Heart right ventricle (tissue), 16 donors: Measurements from ENCODE around the gene AKAP6. TPM values are rescaled to one million over a fixed set of nuclear protein-coding genes. Genes with fewer than 3 reads are reported as not detected.

Experiments used
- ATAC-seq, 8 donors: fragments of 200-7000 bp; cut with Tn5 transposase; one replicate each; pipeline ENCODE4 v1.9.1; 2020; ENCODE audit warnings: mild to moderate bottlenecking in 8 of 8, moderate library complexity in 8 of 8, moderate number of reproducible peaks in 1 of 8
- DNase-seq, 2 donors: peaks; one replicate each; pipeline ENCODE4 v3.0.0-alpha.2; 2020
- H3K27ac ChIP-seq, 10 donors: fragments of 200-600 bp; sonication (generic) in 2 of 10; one replicate each; pipeline versions ENCODE4 v1.5.0 to v1.8.0; 2020 to 2022; ENCODE audit warnings: mild to moderate bottlenecking in 3 of 10
- H3K27me3 ChIP-seq, 7 donors: fragments of 200-600 bp; one replicate each; pipeline ENCODE4 v1.8.0; 2021 to 2022; ENCODE audit warnings: mild to moderate bottlenecking in 2 of 7
- H3K36me3 ChIP-seq, 9 donors: fragments of 200-600 bp; sonication (generic) in 1 of 9; one replicate each; pipeline versions ENCODE4 v1.5.0 to v1.8.0; 2020 to 2022; ENCODE audit warnings: mild to moderate bottlenecking in 2 of 9
- H3K4me1 ChIP-seq, 9 donors: fragments of 200-600 bp; sonication (generic) in 1 of 9; one replicate each; pipeline versions ENCODE4 v1.5.0 to v1.8.0; 2020 to 2022; ENCODE audit warnings: mild to moderate bottlenecking in 4 of 9
- H3K4me3 ChIP-seq, 10 donors: fragments of 200-600 bp; sonication (generic) in 2 of 10; one replicate each; pipeline versions ENCODE4 v1.5.0 to v1.8.0; 2020 to 2022; ENCODE audit warnings: mild to moderate bottlenecking in 7 of 10, moderate library complexity in 2 of 10
- H3K9me3 ChIP-seq, 11 donors: fragments of 200-600 bp in 10 of 11; sonication (generic) in 2 of 11; one replicate each; pipeline versions ENCODE4 v1.5.0 to v1.8.0; 2013 to 2022; ENCODE audit warnings: mild to moderate bottlenecking in 2 of 11, control low read depth in 1 of 11, moderate library complexity in 1 of 11
- WGBS, 2 donors: extraction: QIAGEN DNeasy Blood & Tissue Kit; methylation state at CpG; one replicate each; pipeline ENCODE4 v1.1.7; 2013; ENCODE audit warnings: inconsistent platforms in 1 of 2; 5-methylcytosine and 5-hydroxymethylcytosine counted together
- intact Hi-C, 10 donors: fragments of 100-400 bp; cut with DNase I; formaldehyde crosslinking; loops; one replicate each; pipeline versions ENCODE4 v1.11.1 to v1.14.2; 2022
- polyA plus RNA-seq, 2 donors: library from polyadenylated mRNA; stranded (reverse); fragments of 200-250 nt; gene quantifications; one replicate each; pipeline ENCODE4 v1.2.3, GENCODE V29; 2013
- total RNA-seq, 10 donors: library from RNA; stranded (reverse); fragmentation: NEBNext Ultra II Directional in 3 of 10; extraction: Animal tissue kit (Norgen Biotek cat#: 25700) in 3 of 10; gene quantifications; one replicate each; pipeline versions ENCODE4 v1.2.1 to v1.2.4, GENCODE V29; 2021 to 2023
- TF ChIP-seq, protein P1 (sequence below), 9 donors: fragments of 200-600 bp; sonication (generic) in 2 of 9; IDR thresholded peaks; one replicate each; pipeline versions ENCODE4 v1.5.0 to v1.8.0; 2021 to 2022; ENCODE audit warnings: antibody characterized with exemption in 9 of 9, mild to moderate bottlenecking in 5 of 9, moderate library complexity in 1 of 9
- donor health status: Arrhythmogenic right ventricular cardiomyopathy.
- donor health status: ischemic (EF 13 %, LVEDD 7.1; RV severe dilation, severe dysfunction).
- donor health status: healthy with polysubstance abuse.
- donor health status: DM: no; HTN: yes; CAD: no.
- donor health status: DM: no; HTN: no; CAD: no.
- donor health status: ischemic (EF 25% LVEDD 6.9; RV normal size, moderate dysfunction).
- donor health status: ischemic (EF 25% LVEDD 5.7; RV mildly dilated, moderate dysfunction).
- donor health status: healthy.
- donor health status: DM: yes; HTN: yes; CAD: no.
- donor health status: Ischemic cardiomyopathy.
- donor health status: ischemic (EF 35%, LVEDD 5.7; RV mildly dilated, moderate dysfunction).
- donor health status: nonischemic (EF 11% LVEDD 7.7; RV severe dilation, severe dysfunction).
- donor health status: DM: yes; HTN: yes; CAD: no.
- donor health status: PGD.
- donor health status: ischemic (EF 29% LVEDD 5.4; RV normal size, mild dysfunction).
- donor health status: nonischemic (EF 23%, LVEDD 6.1; RV moderate dilation, normal function).

AKAP6 gene
- total and polyA plus RNA-seq, 12 donors = 13.5 to 332 (median 229) TPM

DNA sequence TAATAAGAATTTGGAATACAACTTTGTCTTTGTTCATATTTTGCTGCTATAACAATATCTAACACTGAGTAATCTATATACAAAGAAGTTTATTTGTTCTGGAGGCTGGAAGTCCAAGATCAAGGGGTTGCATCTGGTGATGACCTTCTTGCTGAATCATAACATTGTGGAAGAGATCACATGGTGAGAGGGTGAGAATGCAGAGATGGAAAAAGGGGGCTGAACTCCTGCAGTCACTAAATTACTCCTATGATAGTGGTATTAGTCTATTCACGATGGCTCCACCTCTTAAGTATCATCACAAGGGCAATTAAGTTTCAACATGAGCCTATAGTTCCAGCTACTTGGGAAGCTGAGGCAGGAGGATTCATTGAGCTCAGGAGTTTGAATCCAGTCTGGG is 4.5 kb upstream of the AKAP6 start:
- DNase-seq = no peak
- H3K4me3 ChIP-seq = no peak overlapping the region
- 78 to 84% methylated on average over 1 of the region's 1 CpG for WGBS, 2 donors
- H3K36me3 ChIP-seq = no peaks in the 10 kb centered on the region
- intact Hi-C loops = no loop called here
- no peak overlapping the region for H3K27ac ChIP-seq
- TF ChIP-seq, protein P1, sequence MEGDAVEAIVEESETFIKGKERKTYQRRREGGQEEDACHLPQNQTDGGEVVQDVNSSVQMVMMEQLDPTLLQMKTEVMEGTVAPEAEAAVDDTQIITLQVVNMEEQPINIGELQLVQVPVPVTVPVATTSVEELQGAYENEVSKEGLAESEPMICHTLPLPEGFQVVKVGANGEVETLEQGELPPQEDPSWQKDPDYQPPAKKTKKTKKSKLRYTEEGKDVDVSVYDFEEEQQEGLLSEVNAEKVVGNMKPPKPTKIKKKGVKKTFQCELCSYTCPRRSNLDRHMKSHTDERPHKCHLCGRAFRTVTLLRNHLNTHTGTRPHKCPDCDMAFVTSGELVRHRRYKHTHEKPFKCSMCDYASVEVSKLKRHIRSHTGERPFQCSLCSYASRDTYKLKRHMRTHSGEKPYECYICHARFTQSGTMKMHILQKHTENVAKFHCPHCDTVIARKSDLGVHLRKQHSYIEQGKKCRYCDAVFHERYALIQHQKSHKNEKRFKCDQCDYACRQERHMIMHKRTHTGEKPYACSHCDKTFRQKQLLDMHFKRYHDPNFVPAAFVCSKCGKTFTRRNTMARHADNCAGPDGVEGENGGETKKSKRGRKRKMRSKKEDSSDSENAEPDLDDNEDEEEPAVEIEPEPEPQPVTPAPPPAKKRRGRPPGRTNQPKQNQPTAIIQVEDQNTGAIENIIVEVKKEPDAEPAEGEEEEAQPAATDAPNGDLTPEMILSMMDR (IDR thresholded peaks at IDR 0.05) = no peak
- no peaks in the 10 kb centered on the region for H3K27me3 ChIP-seq
- ATAC-seq = no peak
- peaks cover 0 to 12% (median 0%) of the 10 kb centered on the region in 9 donors for H3K4me1 ChIP-seq
- peaks cover 0 to 14% (median 0%) of the 10 kb centered on the region in 11 donors for H3K9me3 ChIP-seq

DNA sequence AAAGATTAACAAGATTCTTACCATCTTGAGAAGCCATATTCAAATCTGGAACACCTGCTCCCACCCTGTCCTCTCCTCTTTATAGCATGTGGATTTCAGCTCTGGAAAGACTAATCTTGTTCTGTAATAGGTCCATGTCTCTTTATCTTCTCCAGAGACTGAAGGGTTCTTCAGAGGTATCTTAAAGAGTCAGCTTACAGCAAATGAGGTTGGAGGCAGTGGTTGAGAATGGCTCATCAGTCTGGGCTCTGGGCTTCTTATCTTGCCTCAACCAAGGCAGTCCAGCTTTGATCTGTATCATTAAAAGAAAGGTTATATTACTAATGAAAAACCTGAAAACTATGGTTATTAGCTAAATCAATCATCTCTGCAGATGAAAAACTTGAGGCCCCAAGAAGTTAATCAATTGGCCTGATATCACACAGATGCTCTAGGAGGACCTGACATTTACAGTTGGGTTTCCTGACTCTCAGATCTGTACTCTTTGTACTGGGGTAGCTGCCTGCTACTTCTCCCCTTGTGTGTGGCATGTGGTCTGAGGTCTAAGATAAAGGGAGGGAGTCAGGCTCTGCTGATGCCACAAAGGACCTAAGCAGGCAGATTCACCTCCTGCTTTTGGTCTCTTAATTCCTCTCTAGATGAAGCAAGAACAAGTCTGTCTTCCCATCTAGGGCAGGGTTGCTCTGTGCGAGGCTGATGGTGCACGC is 1.7 kb upstream of the AKAP6 start:
- DNase-seq = no peak
- TF ChIP-seq, protein P1 (IDR thresholded peaks at IDR 0.05) = no peak
- peak in 2 of 8 donors; percentile 36 to 49 for ATAC-seq
- Histone ChIP-seq H3K27ac (no peak overlapping the region), H3K36me3 (no peaks in the 10 kb centered on the region), H3K27me3 (no peaks in the 10 kb centered on the region), H3K4me3 (no peak overlapping the region), H3K9me3 (peaks cover 0 to 14% (median 0%) of the 10 kb centered on the region in 11 donors), H3K4me1 (peaks cover 0 to 8% (median 3%) of the 10 kb centered on the region in 9 donors)
- WGBS, 2 donors = 88 to 100% methylated on average over 2 of the region's 2 CpGs
- intact Hi-C loops = no loop called here

DNA sequence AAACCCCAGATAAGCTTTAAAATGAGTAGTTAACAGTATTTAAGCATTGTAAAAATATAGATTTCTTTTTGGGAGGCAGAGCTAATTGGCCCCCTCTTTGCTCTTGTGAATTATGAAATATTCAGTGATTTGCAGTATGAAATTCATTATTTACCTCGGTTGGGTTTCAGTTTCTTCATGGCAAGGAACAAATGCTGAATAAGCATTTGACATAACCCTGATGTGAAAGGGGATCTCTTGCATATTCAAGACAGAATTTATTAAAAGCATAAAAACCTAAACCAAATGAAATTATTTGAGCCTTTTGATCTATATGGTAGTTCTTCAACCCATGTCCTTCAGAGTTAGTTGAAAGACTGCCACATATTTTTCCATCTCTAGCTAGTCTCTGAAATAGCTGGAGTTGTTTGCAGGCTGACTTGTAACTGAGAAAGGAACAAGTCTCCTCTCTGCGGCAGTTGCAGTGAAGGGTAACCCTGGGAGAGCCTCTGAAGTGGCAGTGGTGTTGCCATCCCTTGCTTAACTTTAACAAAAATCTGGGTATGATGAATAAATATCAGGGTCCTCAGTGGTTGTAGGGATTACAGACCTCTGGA is 690 bp downstream of the AKAP6 start:
- ATAC-seq = peak in 3 of 8 donors; percentile 51 to 72 (median 55)
- Histone ChIP-seq H3K27ac (no peak overlapping the region), H3K9me3 (peaks cover 0 to 14% (median 0%) of the 10 kb centered on the region in 11 donors), H3K36me3 (no peaks in the 10 kb centered on the region), H3K27me3 (no peaks in the 10 kb centered on the region), H3K4me1 (peaks cover 0 to 8% (median 0%) of the 10 kb centered on the region in 9 donors), H3K4me3 (no peak overlapping the region)
- intact Hi-C loops = no loop called here
- TF ChIP-seq, protein P1 (IDR thresholded peaks at IDR 0.05) = no peak
- WGBS, 2 donors = 74 to 76% methylated on average over 2 of the region's 2 CpGs
- DNase-seq = no peak

DNA sequence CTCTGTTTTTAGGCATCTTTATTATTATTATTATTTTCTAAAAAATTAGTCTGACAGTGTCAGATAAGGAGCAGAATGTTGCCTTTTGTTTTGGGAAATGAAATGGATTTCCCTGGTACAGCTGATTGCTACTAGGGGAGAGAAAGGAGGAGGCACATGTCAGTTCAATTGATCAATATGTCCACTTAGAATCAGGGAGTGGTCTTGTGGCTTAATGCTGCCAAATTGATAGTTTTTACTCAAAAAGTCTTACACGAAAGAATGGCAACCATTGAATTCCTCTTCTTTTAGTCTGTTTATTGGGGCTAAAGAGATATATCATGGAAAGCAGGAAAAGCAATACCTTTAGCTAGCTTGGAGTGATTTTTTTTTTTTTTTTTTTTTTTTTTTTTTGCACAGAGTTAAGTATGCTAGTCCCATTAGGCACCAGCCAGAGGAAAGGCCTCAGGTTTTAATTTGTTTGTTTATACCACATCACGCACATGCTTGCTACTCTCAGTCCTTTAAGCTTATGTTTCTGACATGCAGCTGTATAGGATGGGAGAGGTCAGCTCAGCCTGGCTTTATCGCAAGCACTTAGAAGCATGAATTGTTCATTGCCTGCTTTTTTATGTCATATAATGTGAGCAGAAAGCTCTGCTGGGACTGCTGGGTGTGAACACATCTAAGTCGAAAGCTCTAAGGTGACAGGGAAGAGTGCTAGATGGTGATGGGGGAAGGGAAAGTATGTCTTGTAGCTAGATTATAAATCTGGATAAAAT is 1.4 kb downstream of the AKAP6 start:
- Histone ChIP-seq H3K36me3 (no peaks in the 10 kb centered on the region), H3K27ac (no peak overlapping the region), H3K4me3 (no peak overlapping the region), H3K27me3 (no peaks in the 10 kb centered on the region), H3K4me1 (peaks cover 0 to 8% (median 0%) of the 10 kb centered on the region in 9 donors), H3K9me3 (peaks cover 0 to 14% (median 0%) of the 10 kb centered on the region in 11 donors)
- no peak for DNase-seq
- no peak for ATAC-seq
- intact Hi-C loops = no loop called here
- TF ChIP-seq, protein P1 (IDR thresholded peaks at IDR 0.05) = no peak
- 77 to 82% methylated on average over 4 of the region's 4 CpGs for WGBS, 2 donors
